Measurements from ENCODE around the gene SLC17A3. TPM values are rescaled to one million over a fixed set of nuclear protein-coding genes. Genes with fewer than 3 reads are reported as not detected.

SLC17A3 gene
- total and polyA plus RNA-seq, 2 experiments from 2014 or later: not detected

DNA sequence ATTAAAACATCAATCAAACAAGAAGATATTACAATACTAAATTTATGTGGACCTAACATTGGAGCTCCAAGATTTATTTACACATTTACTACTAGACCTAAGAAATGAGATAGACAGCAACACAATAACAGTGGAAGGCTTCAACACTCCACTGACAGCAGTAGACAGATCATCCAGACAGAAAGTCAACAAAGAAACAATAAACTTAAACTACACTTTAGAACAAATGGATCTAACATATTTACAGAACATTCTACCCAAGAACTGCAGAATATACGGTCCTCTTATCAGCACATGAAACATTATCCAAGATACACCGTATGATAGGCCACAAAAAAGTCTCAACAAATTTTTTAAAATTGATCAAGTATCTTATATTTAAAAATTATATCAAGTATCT, 69.2 kb downstream of the SLC17A3 start (continued):
- TF ChIP-seq, protein P1, sequence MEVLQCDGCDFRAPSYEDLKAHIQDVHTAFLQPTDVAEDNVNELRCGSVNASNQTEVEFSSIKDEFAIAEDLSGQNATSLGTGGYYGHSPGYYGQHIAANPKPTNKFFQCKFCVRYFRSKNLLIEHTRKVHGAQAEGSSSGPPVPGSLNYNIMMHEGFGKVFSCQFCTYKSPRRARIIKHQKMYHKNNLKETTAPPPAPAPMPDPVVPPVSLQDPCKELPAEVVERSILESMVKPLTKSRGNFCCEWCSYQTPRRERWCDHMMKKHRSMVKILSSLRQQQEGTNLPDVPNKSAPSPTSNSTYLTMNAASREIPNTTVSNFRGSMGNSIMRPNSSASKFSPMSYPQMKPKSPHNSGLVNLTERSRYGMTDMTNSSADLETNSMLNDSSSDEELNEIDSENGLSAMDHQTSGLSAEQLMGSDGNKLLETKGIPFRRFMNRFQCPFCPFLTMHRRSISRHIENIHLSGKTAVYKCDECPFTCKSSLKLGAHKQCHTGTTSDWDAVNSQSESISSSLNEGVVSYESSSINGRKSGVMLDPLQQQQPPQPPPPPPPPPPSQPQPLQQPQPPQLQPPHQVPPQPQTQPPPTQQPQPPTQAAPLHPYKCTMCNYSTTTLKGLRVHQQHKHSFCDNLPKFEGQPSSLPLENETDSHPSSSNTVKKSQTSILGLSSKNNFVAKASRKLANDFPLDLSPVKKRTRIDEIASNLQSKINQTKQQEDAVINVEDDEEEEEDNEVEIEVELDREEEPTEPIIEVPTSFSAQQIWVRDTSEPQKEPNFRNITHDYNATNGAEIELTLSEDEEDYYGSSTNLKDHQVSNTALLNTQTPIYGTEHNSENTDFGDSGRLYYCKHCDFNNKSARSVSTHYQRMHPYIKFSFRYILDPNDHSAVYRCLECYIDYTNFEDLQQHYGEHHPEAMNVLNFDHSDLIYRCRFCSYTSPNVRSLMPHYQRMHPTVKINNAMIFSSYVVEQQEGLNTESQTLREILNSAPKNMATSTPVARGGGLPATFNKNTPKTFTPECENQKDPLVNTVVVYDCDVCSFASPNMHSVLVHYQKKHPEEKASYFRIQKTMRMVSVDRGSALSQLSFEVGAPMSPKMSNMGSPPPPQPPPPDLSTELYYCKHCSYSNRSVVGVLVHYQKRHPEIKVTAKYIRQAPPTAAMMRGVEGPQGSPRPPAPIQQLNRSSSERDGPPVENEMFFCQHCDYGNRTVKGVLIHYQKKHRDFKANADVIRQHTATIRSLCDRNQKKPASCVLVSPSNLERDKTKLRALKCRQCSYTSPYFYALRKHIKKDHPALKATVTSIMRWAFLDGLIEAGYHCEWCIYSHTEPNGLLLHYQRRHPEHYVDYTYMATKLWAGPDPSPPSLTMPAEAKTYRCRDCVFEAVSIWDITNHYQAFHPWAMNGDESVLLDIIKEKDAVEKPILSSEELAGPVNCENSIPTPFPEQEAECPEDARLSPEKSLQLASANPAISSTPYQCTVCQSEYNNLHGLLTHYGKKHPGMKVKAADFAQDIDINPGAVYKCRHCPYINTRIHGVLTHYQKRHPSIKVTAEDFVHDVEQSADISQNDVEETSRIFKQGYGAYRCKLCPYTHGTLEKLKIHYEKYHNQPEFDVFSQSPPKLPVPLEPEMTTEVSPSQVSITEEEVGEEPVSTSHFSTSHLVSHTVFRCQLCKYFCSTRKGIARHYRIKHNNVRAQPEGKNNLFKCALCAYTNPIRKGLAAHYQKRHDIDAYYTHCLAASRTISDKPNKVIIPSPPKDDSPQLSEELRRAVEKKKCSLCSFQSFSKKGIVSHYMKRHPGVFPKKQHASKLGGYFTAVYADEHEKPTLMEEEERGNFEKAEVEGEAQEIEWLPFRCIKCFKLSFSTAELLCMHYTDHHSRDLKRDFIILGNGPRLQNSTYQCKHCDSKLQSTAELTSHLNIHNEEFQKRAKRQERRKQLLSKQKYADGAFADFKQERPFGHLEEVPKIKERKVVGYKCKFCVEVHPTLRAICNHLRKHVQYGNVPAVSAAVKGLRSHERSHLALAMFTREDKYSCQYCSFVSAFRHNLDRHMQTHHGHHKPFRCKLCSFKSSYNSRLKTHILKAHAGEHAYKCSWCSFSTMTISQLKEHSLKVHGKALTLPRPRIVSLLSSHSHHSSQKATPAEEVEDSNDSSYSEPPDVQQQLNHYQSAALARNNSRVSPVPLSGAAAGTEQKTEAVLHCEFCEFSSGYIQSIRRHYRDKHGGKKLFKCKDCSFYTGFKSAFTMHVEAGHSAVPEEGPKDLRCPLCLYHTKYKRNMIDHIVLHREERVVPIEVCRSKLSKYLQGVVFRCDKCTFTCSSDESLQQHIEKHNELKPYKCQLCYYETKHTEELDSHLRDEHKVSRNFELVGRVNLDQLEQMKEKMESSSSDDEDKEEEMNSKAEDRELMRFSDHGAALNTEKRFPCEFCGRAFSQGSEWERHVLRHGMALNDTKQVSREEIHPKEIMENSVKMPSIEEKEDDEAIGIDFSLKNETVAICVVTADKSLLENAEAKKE (CRISPR knock-in tag; IDR thresholded peaks at IDR 0.05): no peak
- TF ChIP-seq, protein P2, sequence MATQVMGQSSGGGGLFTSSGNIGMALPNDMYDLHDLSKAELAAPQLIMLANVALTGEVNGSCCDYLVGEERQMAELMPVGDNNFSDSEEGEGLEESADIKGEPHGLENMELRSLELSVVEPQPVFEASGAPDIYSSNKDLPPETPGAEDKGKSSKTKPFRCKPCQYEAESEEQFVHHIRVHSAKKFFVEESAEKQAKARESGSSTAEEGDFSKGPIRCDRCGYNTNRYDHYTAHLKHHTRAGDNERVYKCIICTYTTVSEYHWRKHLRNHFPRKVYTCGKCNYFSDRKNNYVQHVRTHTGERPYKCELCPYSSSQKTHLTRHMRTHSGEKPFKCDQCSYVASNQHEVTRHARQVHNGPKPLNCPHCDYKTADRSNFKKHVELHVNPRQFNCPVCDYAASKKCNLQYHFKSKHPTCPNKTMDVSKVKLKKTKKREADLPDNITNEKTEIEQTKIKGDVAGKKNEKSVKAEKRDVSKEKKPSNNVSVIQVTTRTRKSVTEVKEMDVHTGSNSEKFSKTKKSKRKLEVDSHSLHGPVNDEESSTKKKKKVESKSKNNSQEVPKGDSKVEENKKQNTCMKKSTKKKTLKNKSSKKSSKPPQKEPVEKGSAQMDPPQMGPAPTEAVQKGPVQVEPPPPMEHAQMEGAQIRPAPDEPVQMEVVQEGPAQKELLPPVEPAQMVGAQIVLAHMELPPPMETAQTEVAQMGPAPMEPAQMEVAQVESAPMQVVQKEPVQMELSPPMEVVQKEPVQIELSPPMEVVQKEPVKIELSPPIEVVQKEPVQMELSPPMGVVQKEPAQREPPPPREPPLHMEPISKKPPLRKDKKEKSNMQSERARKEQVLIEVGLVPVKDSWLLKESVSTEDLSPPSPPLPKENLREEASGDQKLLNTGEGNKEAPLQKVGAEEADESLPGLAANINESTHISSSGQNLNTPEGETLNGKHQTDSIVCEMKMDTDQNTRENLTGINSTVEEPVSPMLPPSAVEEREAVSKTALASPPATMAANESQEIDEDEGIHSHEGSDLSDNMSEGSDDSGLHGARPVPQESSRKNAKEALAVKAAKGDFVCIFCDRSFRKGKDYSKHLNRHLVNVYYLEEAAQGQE (IDR thresholded peaks at IDR 0.05; ENCODE audit: unreplicated experiment): no peak
- TF ChIP-seq ZNF331 (CRISPR knock-in tag; IDR thresholded peaks at IDR 0.05; ENCODE audit: low read depth) (no peak), EZH2 (IDR thresholded peaks at IDR 0.05; ENCODE audit: low read depth, unreplicated experiment) (no peak)

DNA sequence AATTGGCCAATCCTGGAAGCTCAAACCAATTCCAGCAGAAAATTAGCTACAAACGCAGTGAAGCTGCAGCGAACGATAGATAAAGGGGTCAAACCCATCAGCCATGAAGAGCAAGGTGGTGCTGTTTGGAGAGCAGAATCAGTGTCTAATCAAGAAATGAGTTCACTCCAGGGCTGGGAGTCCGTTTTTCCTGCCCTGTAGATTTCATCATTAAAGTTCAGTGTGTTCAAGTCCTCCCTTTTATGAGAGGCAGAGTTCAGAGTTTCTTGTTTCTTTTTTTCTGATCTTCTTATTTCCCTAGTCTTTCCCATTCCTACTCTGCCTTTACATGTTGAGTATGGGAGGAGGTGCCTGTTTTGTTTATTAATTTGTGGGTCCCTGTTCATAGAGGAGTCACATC, 72.6 kb downstream of the SLC17A3 start:
- Histone ChIP-seq H3K9me2 (ENCODE audit: insufficient read depth) (no peaks in the 10 kb centered on the region), H3K4me3 (no peak overlapping the region), H3K27me3 (ENCODE audit: insufficient read depth) (no peaks in the 10 kb centered on the region), H2AFZ (no peak overlapping the region), H4K20me1 (replicated peaks; ENCODE audit: insufficient read depth) (no peaks in the 10 kb centered on the region), H3K79me2 (replicated peaks; ENCODE audit: insufficient read depth) (no peaks in the 10 kb centered on the region), H3K36me3 (ENCODE audit: insufficient read depth) (no peaks in the 10 kb centered on the region), H3K27ac (ENCODE audit: low read depth) (no peak overlapping the region), H3F3A (replicated peaks; ENCODE audit: low read depth) (no peaks in the 10 kb centered on the region), H3K4me2 (no peak overlapping the region), H3K4me1 (ENCODE audit: insufficient read depth) (peaks cover 7% of the 10 kb centered on the region)
- Mint-ChIP-seq H3K4me1 (peaks cover 6% of the 10 kb centered on the region; the same call in 2 of the 3 replicates), H3K4me3 (no peak overlapping the region), H3K27ac (no peak overlapping the region), H3K36me3 (ENCODE audit: low read depth) (no peaks in the 10 kb centered on the region), H3K9me3 (no peaks in the 10 kb centered on the region), H3K27me3 (ENCODE audit: insufficient read depth, low read depth, poor library complexity) (no peaks in the 10 kb centered on the region)
- ATAC-seq (no peak), DNase-seq (ENCODE audit: low spot score) (no peak)
- TF ChIP-seq STAT1 (IDR thresholded peaks at IDR 0.05; ENCODE audit: unreplicated experiment) (no peak), CREB1 (CRISPR knock-in tag; IDR thresholded peaks at IDR 0.05; ENCODE audit: low read depth) (no peak), JUNB (IDR thresholded peaks at IDR 0.05; ENCODE audit: unreplicated experiment) (no peak), EZH2phosphoT487 (IDR thresholded peaks at IDR 0.05; ENCODE audit: unreplicated experiment) (no peak), ZNF114 (CRISPR knock-in tag; IDR thresholded peaks at IDR 0.05) (no peak), POLR2AphosphoS5 (IDR thresholded peaks at IDR 0.05; ENCODE audit: low read depth) (no peak)
- TF ChIP-seq, protein P3, sequence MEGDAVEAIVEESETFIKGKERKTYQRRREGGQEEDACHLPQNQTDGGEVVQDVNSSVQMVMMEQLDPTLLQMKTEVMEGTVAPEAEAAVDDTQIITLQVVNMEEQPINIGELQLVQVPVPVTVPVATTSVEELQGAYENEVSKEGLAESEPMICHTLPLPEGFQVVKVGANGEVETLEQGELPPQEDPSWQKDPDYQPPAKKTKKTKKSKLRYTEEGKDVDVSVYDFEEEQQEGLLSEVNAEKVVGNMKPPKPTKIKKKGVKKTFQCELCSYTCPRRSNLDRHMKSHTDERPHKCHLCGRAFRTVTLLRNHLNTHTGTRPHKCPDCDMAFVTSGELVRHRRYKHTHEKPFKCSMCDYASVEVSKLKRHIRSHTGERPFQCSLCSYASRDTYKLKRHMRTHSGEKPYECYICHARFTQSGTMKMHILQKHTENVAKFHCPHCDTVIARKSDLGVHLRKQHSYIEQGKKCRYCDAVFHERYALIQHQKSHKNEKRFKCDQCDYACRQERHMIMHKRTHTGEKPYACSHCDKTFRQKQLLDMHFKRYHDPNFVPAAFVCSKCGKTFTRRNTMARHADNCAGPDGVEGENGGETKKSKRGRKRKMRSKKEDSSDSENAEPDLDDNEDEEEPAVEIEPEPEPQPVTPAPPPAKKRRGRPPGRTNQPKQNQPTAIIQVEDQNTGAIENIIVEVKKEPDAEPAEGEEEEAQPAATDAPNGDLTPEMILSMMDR (conservative IDR thresholded peaks at IDR 0.05; ENCODE audit: low read depth in 2 of 2): no peak
